ENCODE measurements around the gene KDF1. TPM values are rescaled to one million over a fixed set of nuclear protein-coding genes. Genes with fewer than 3 reads are reported as not detected.
A peak's percentile ranks its signal among the peaks of the same experiment; 100 is the strongest.

KDF1 gene
- total and polyA plus RNA-seq, 8 donors: 7.2 to 13.7 (median 9.2) TPM

- ATAC-seq: no peak
- Histone ChIP-seq H3K4me1 (peaks cover 0 to 19% (median 0%) of the 10 kb centered on the region in 3 donors), H3K27me3 (no peaks in the 10 kb centered on the region), H3K9me3 (no peaks in the 10 kb centered on the region), H3K27ac (peak overlapping the region; percentile 41 to 67 (median 50)), H3K4me3 (no peak overlapping the region), H3K36me3 (no peaks in the 10 kb centered on the region)
- no peak for TF ChIP-seq CTCF (IDR thresholded peaks at IDR 0.05)
- FAIRE-seq: no peak
- peak in 1 of 6 donors; percentile 23 for DNase-seq
- intact Hi-C loops (cut with DNase I): no loop called here
- WGBS, 2 donors: 83 to 85% methylated on average over 11 of the region's 11 CpGs
These were observed 38.4 kb upstream of the KDF1 start for GRCh38 chr1:26998429-26999300.

- Histone ChIP-seq H3K27me3 (no peaks in the 10 kb centered on the region), H3K9me3 (no peaks in the 10 kb centered on the region), H3K27ac (no peak overlapping the region), H3K4me3 (peak overlapping the region in 1 of 4 donors; percentile 93), H3K4me1 (peaks cover 0 to 25% (median 0%) of the 10 kb centered on the region in 3 donors), H3K36me3 (no peaks in the 10 kb centered on the region)
- intact Hi-C loops (cut with DNase I): no loop called here
- DNase-seq: peak in 1 of 6 donors; percentile 13
- no peak for ATAC-seq
- no peak for TF ChIP-seq CTCF (IDR thresholded peaks at IDR 0.05)
- WGBS, 2 donors: 75 to 77% methylated on average over 4 of the region's 4 CpGs
- FAIRE-seq: no peak
These were observed 36.4 kb upstream of the KDF1 start for GRCh38 chr1:26996665-26997064.

- H3K27ac ChIP-seq: peak overlapping the region in 2 of 4 donors; percentile 2 to 62
- peaks cover 3 to 32% (median 3%) of the 10 kb centered on the region in 3 donors for H3K4me1 ChIP-seq
- ATAC-seq: no peak
- FAIRE-seq: no peak
- 62 to 74% methylated on average over 1 of the region's 1 CpG for WGBS, 2 donors
- TF ChIP-seq CTCF (IDR thresholded peaks at IDR 0.05): no peak
- intact Hi-C loops (cut with DNase I): no loop called here
- no peaks in the 10 kb centered on the region for H3K36me3 ChIP-seq
- peak overlapping the region in 1 of 4 donors; percentile 93 for H3K4me3 ChIP-seq
- DNase-seq: peak in 1 of 6 donors; percentile 14
- no peaks in the 10 kb centered on the region for H3K9me3 ChIP-seq
- no peaks in the 10 kb centered on the region for H3K27me3 ChIP-seq
These were observed 35.8 kb upstream of the KDF1 start for GRCh38 chr1:26996024-26996423.

GRCh38 chr1:26994787-26995517 lies 34.7 kb upstream of the KDF1 start:
- peak overlapping the region in 2 of 4 donors; percentile 62 to 79 for H3K27ac ChIP-seq
- FAIRE-seq: no peak
- H3K4me1 ChIP-seq: peaks cover 9 to 34% (median 13%) of the 10 kb centered on the region in 3 donors
- H3K27me3 ChIP-seq: no peaks in the 10 kb centered on the region
- intact Hi-C loops (cut with DNase I): no loop called here
- TF ChIP-seq CTCF (IDR thresholded peaks at IDR 0.05): no peak
- DNase-seq: peak in 1 of 6 donors; percentile 37
- no peaks in the 10 kb centered on the region for H3K9me3 ChIP-seq
- H3K36me3 ChIP-seq: no peaks in the 10 kb centered on the region
- 40 to 42% methylated on average over 14 to 15 of the region's 15 CpGs for WGBS, 2 donors
- ATAC-seq: no peak
- peak overlapping the region; percentile 48 to 93 (median 68) for H3K4me3 ChIP-seq

All from pancreas (tissue), 10 donors.